SU-DHL-6 (cell line): Measurements from ENCODE around the gene STK32C.

Experiments
- H2AFZ ChIP-seq: fragments of 200-600 bp; sonication (generic); 2 replicates; pipeline ENCODE4 v1.6.1; 2014; ENCODE audit warnings: low read depth, mild to moderate bottlenecking, moderate library complexity, mixed read lengths, antibody characterized with exemption, low read length; ENCODE audit not compliant: severe bottlenecking
- H3F3A ChIP-seq: fragments of 200-600 bp; shearing (Covaris generic); 2 replicates; pipeline ENCODE4 v1.6.0; 2016; ENCODE audit warnings: antibody characterized with exemption, mild to moderate bottlenecking; ENCODE audit not compliant: insufficient read depth
- H3K27ac ChIP-seq: fragments of 200-600 bp; sonication (generic); 2 replicates; pipeline ENCODE4 v1.5.1; 2016; ENCODE audit warnings: low read depth, mild to moderate bottlenecking, low read length, moderate library complexity, mixed read lengths
- H3K27me3 ChIP-seq: fragments of 200-600 bp; sonication (generic), shearing (Covaris generic); 2 replicates; pipeline ENCODE4 v1.6.0; 2014; ENCODE audit warnings: mild to moderate bottlenecking, low read length
- H3K36me3 ChIP-seq: fragments of 200-600 bp; sonication (generic); 2 replicates; pipeline ENCODE4 v1.6.1; 2014; ENCODE audit warnings: mild to moderate bottlenecking, low read length, mixed read lengths
- H3K4me2 ChIP-seq: fragments of 300-600, 200-600 bp; shearing (Covaris generic), sonication (generic); 2 replicates; pipeline ENCODE4 v1.6.0; 2014; ENCODE audit warnings: low read length, low read depth, mild to moderate bottlenecking; ENCODE audit not compliant: poor library complexity, severe bottlenecking
- H3K4me3 ChIP-seq: fragments of 200-600 bp; sonication (generic); 2 replicates; pipeline ENCODE4 v1.5.1; 2014; ENCODE audit warnings: antibody characterized with exemption, low read length, mild to moderate bottlenecking, mixed read lengths; ENCODE audit not compliant: insufficient read depth, poor library complexity, severe bottlenecking
- H3K79me2 ChIP-seq: fragments of 200-600 bp; sonication (generic); 2 replicates; pipeline ENCODE4 v1.6.1; 2014; ENCODE audit warnings: mild to moderate bottlenecking, low read length, moderate library complexity; ENCODE audit not compliant: insufficient read depth
- H3K9ac ChIP-seq: fragments of 200-600 bp; sonication (generic); 2 replicates; pipeline ENCODE4 v1.7.0; 2014; ENCODE audit warnings: mild to moderate bottlenecking, low read length
- H3K9me2 ChIP-seq: fragments of 200-600 bp; sonication (generic); replicated peaks from 2 replicates; pipeline ENCODE4 v1.6.1; 2014; ENCODE audit warnings: low read length; ENCODE audit not compliant: insufficient read depth
- H3K9me3 ChIP-seq: fragments of 200-600 bp; sonication (generic); 2 replicates; pipeline ENCODE4 v1.6.1; 2014; ENCODE audit warnings: low read length, mixed read lengths; ENCODE audit not compliant: insufficient read depth
- H4K20me1 ChIP-seq: fragments of 200-600 bp; sonication (generic); 2 replicates; pipeline ENCODE4 v1.6.1; 2014; ENCODE audit warnings: low read depth, mild to moderate bottlenecking, antibody characterized with exemption, low read length, moderate library complexity, mixed read lengths
- EZH2phosphoT487 ChIP-seq: fragments of 200-600 bp; sonication (generic), shearing (Covaris generic); conservative IDR thresholded peaks from 2 replicates; pipeline ENCODE4 v1.6.1; 2018; ENCODE audit warnings: mild to moderate bottlenecking, antibody characterized with exemption, low read length, moderate library complexity, mixed read lengths
- TF ChIP-seq, protein P1 (sequence below): fragments of 200-600 bp; sonication (generic); IDR thresholded peaks from one replicate; pipeline ENCODE4 v1.5.1; 2017; ENCODE audit warnings: antibody characterized with exemption, mild to moderate bottlenecking, low read length, moderate library complexity; ENCODE audit not compliant: insufficient read depth, poor library complexity, severe bottlenecking

STK32C gene

DNA sequence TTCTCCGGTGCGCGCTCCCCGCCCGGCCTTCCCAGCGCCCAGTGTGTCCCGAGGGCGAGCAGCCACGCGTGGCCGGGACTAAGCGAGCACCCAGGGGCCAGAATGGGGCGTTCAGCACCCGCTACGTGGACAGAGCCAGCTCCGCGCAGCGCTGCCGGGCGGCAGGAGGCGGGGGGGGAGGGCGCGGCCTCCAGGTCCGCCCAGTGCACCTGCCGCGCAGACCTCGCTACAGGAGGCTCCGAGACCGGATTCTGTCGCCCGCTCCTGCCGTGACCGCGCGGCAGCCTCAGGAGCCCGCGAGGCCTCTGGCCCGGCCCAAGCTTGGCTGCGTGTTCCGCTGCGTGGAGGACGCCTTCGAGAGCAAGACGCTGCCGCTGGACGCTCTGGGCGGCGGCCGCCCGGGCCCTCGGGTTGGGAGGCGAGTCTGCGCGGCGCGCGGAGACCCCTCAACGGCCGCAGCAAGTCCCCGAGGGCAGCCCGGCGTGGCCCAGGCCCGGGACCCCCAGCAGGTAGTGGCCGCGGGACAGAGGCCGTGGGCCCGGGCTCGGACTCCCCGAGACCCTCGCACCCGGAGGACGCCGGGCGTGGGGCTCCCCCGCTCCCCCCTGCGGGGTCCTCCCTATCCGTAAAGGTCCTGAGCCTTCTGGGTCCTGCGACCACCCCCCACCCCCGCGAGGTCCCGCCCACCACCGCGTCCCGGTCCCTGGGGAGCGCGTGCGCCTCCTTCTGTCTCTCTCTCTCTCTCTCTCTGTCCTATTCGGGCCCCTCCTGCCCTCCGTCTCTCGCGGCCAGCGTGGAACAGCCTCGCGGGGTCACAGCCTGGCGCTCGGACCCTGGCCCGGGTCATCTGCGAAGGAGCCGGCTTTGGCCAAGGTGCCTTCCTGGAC, 121.9 kb downstream of the STK32C start:
- no peak overlapping the region for H2AFZ ChIP-seq
- no peaks in the 10 kb centered on the region for H3K36me3 ChIP-seq
- no peaks in the 10 kb centered on the region for H4K20me1 ChIP-seq
- TF ChIP-seq EZH2phosphoT487, result no peak
- H3K9me3 ChIP-seq, result no peaks in the 10 kb centered on the region
- no peaks in the 10 kb centered on the region for H3K79me2 ChIP-seq
- H3K9me2 ChIP-seq, result no peaks in the 10 kb centered on the region
- no peak overlapping the region for H3K27ac ChIP-seq
- no peak overlapping the region for H3K9ac ChIP-seq
- no peak overlapping the region for H3K4me3 ChIP-seq
- no peak overlapping the region for H3K4me2 ChIP-seq
- no peaks in the 10 kb centered on the region for H3F3A ChIP-seq
- H3K27me3 ChIP-seq, result no peaks in the 10 kb centered on the region

GRCh38 chr10:132184816-132185593, 122.7 kb downstream of the STK32C start:
- H3K9me2 ChIP-seq, result no peaks in the 10 kb centered on the region
- no peaks in the 10 kb centered on the region for H3F3A ChIP-seq
- no peak overlapping the region for H2AFZ ChIP-seq
- H3K4me2 ChIP-seq, result no peak overlapping the region
- H3K9me3 ChIP-seq, result no peaks in the 10 kb centered on the region
- TF ChIP-seq, protein P1, sequence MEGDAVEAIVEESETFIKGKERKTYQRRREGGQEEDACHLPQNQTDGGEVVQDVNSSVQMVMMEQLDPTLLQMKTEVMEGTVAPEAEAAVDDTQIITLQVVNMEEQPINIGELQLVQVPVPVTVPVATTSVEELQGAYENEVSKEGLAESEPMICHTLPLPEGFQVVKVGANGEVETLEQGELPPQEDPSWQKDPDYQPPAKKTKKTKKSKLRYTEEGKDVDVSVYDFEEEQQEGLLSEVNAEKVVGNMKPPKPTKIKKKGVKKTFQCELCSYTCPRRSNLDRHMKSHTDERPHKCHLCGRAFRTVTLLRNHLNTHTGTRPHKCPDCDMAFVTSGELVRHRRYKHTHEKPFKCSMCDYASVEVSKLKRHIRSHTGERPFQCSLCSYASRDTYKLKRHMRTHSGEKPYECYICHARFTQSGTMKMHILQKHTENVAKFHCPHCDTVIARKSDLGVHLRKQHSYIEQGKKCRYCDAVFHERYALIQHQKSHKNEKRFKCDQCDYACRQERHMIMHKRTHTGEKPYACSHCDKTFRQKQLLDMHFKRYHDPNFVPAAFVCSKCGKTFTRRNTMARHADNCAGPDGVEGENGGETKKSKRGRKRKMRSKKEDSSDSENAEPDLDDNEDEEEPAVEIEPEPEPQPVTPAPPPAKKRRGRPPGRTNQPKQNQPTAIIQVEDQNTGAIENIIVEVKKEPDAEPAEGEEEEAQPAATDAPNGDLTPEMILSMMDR, result no peak
- TF ChIP-seq EZH2phosphoT487, result no peak
- H4K20me1 ChIP-seq, result no peaks in the 10 kb centered on the region
- no peak overlapping the region for H3K4me3 ChIP-seq
- no peak overlapping the region for H3K27ac ChIP-seq
- H3K36me3 ChIP-seq, result no peaks in the 10 kb centered on the region
- H3K27me3 ChIP-seq, result no peaks in the 10 kb centered on the region
- no peaks in the 10 kb centered on the region for H3K79me2 ChIP-seq
- no peak overlapping the region for H3K9ac ChIP-seq

- H3K9me3 ChIP-seq, result no peaks in the 10 kb centered on the region
- H3K4me2 ChIP-seq, result no peak overlapping the region
- H3F3A ChIP-seq, result no peaks in the 10 kb centered on the region
- H3K9me2 ChIP-seq, result no peaks in the 10 kb centered on the region
- H2AFZ ChIP-seq, result no peak overlapping the region
- no peaks in the 10 kb centered on the region for H4K20me1 ChIP-seq
- H3K9ac ChIP-seq, result no peak overlapping the region
- H3K4me3 ChIP-seq, result no peak overlapping the region
- no peaks in the 10 kb centered on the region for H3K36me3 ChIP-seq
- TF ChIP-seq, protein P1, result no peak
- TF ChIP-seq EZH2phosphoT487, result no peak
- H3K79me2 ChIP-seq, result no peaks in the 10 kb centered on the region
- no peaks in the 10 kb centered on the region for H3K27me3 ChIP-seq
- no peak overlapping the region for H3K27ac ChIP-seq
These were observed 124.7 kb downstream of the STK32C start for GRCh38 chr10:132183046-132183445.
